GM23338 (cell line): Measurements from ENCODE around the gene MAPT. TPM values are rescaled to one million over a fixed set of nuclear protein-coding genes. Genes with fewer than 3 reads are reported as not detected.

Experiments
- ATAC-seq: fragments of 200-7000 bp; cut with Tn5 transposase; 3 replicates; pipeline ENCODE4 v1.9.1; 2020
- DNase-seq: peaks from one replicate; pipeline ENCODE4 v3.0.0-alpha.2; 2015; ENCODE audit warnings: low spot score
- H2AFZ ChIP-seq: fragments of 200-600 bp; sonication (generic); 2 replicates; pipeline ENCODE4 v1.8.0; 2016; ENCODE audit warnings: antibody characterized with exemption, mild to moderate bottlenecking, moderate library complexity
- H3F3A ChIP-seq: fragments of 200-600 bp; sonication (generic); replicated peaks from 2 replicates; pipeline ENCODE4 v1.8.0; 2017; ENCODE audit warnings: antibody characterized with exemption, mixed run types, low read depth
- H3K27ac ChIP-seq: fragments of 200-600 bp; sonication (generic); 2 replicates; pipeline ENCODE4 v1.6.1; 2016; ENCODE audit warnings: low read depth
- H3K27me3 ChIP-seq: fragments of 200-600 bp; sonication (generic); 2 replicates; pipeline ENCODE4 v1.8.0; 2016; ENCODE audit warnings: mild to moderate bottlenecking, mixed run types, moderate library complexity; ENCODE audit not compliant: insufficient read depth
- H3K36me3 ChIP-seq: fragments of 200-600 bp; sonication (generic); 2 replicates; pipeline ENCODE4 v1.8.0; 2016; ENCODE audit warnings: mild to moderate bottlenecking; ENCODE audit not compliant: insufficient read depth
- H3K4me1 ChIP-seq: fragments of 200-600 bp; sonication (generic); 2 replicates; pipeline ENCODE4 v1.8.0; 2016; ENCODE audit warnings: mild to moderate bottlenecking, moderate library complexity; ENCODE audit not compliant: insufficient read depth
- H3K4me2 ChIP-seq: fragments of 200-600 bp; sonication (generic); 2 replicates; pipeline ENCODE4 v1.7.1; 2017; ENCODE audit warnings: mixed run types
- H3K4me3 ChIP-seq: fragments of 200-600 bp; sonication (generic); 2 replicates; pipeline ENCODE4 v1.6.1; 2016; ENCODE audit warnings: mixed run types
- H3K79me2 ChIP-seq: fragments of 200-600 bp; sonication (generic); replicated peaks from 2 replicates; pipeline ENCODE4 v1.8.0; 2017; ENCODE audit warnings: mild to moderate bottlenecking; ENCODE audit not compliant: insufficient read depth
- H3K9me2 ChIP-seq: fragments of 200-600 bp; sonication (generic); 2 replicates; pipeline ENCODE4 v1.8.0; 2017; ENCODE audit not compliant: insufficient read depth
- H4K20me1 ChIP-seq: fragments of 200-600 bp; sonication (generic); replicated peaks from 2 replicates; pipeline ENCODE4 v1.8.0; 2017; ENCODE audit warnings: mild to moderate bottlenecking; ENCODE audit not compliant: insufficient read depth
- H3K27ac Mint-ChIP-seq: 2 replicates; pipeline ENCODE4 v1.8.0; 2020; ENCODE audit warnings: inconsistent platforms, mild to moderate bottlenecking, moderate library complexity, mixed read lengths
- H3K27me3 Mint-ChIP-seq: 3 replicates; pipeline ENCODE4 v1.8.0; 2022; ENCODE audit warnings: low read depth, mild to moderate bottlenecking, moderate library complexity, mixed read lengths, inconsistent platforms; ENCODE audit not compliant: insufficient read depth, poor library complexity
- H3K36me3 Mint-ChIP-seq: 3 replicates; pipeline ENCODE4 v1.8.0; 2021; ENCODE audit warnings: low read depth, mild to moderate bottlenecking, inconsistent platforms, moderate library complexity, mixed read lengths
- H3K4me1 Mint-ChIP-seq: 3 replicates; pipeline ENCODE4 v1.8.0; 2020; ENCODE audit warnings: mild to moderate bottlenecking, inconsistent platforms, mixed read lengths
- H3K4me3 Mint-ChIP-seq: 3 replicates; pipeline ENCODE4 v1.8.0; 2021; ENCODE audit warnings: moderate library complexity, mild to moderate bottlenecking, inconsistent platforms, mixed read lengths
- H3K9me3 Mint-ChIP-seq: 3 replicates; pipeline ENCODE4 v1.8.0; 2020; ENCODE audit warnings: moderate library complexity, mild to moderate bottlenecking, inconsistent platforms, mixed read lengths
- CREB1 ChIP-seq: fragments of 250-450 bp; sonication (Bioruptor Pico); IDR thresholded peaks from 2 replicates; pipeline ENCODE4 v1.5.0; 2020; ENCODE audit warnings: low read depth, mild to moderate bottlenecking, moderate library complexity
- CTCF ChIP-seq, 2 experiments: fragments of 200-600 bp in 1 of 2; sonication (generic) in 1 of 2; conservative IDR thresholded peaks; 2 replicates each; pipeline versions ENCODE4 v1.5.1 to v1.6.1; 2016 to 2017; ENCODE audit warnings: antibody characterized with exemption in 2 of 2, low read depth in 2 of 2, mild to moderate bottlenecking in 2 of 2, moderate library complexity in 1 of 2
- ETS1 ChIP-seq: IDR thresholded peaks from 2 replicates; pipeline ENCODE4 v1.6.1; 2016; ENCODE audit warnings: antibody characterized with exemption
- EZH2 ChIP-seq: fragments of 200-600 bp; sonication (generic); IDR thresholded peaks from one replicate; pipeline ENCODE4 v1.8.0; 2017; ENCODE audit warnings: antibody characterized with exemption, mild to moderate bottlenecking, low read depth; ENCODE audit not compliant: unreplicated experiment
- EZH2phosphoT487 ChIP-seq: fragments of 200-600 bp; sonication (generic); IDR thresholded peaks from one replicate; pipeline ENCODE4 v1.8.1; 2018; ENCODE audit warnings: antibody characterized with exemption; ENCODE audit not compliant: unreplicated experiment
- JUNB ChIP-seq: IDR thresholded peaks from one replicate; pipeline ENCODE4 v1.6.1; 2016; ENCODE audit warnings: antibody characterized with exemption; ENCODE audit not compliant: unreplicated experiment
- NANOG ChIP-seq: IDR thresholded peaks from 2 replicates; pipeline ENCODE4 v1.6.1; 2016; ENCODE audit warnings: antibody characterized with exemption, borderline replicate concordance
- POLR2AphosphoS5 ChIP-seq: IDR thresholded peaks from 2 replicates; pipeline ENCODE4 v1.6.1; 2016; ENCODE audit warnings: antibody characterized with exemption, low read depth
- REST ChIP-seq: IDR thresholded peaks from one replicate; pipeline ENCODE4 v1.6.1; 2018; ENCODE audit warnings: antibody characterized with exemption; ENCODE audit not compliant: unreplicated experiment
- STAT1 ChIP-seq: IDR thresholded peaks from one replicate; pipeline ENCODE4 v1.6.1; 2016; ENCODE audit warnings: antibody characterized with exemption; ENCODE audit not compliant: unreplicated experiment
- ZNF114 ChIP-seq: fragments of 250-450 bp; sonication (Bioruptor Pico); IDR thresholded peaks from 2 replicates; pipeline ENCODE4 v1.5.0; 2020; ENCODE audit warnings: mild to moderate bottlenecking, moderate library complexity
- ZNF331 ChIP-seq: fragments of 250-450 bp; sonication (Bioruptor Pico); IDR thresholded peaks from 2 replicates; pipeline ENCODE4 v1.5.0; 2020; ENCODE audit warnings: low read depth, mild to moderate bottlenecking, moderate library complexity
- ZNF462 ChIP-seq: fragments of 250-450 bp; sonication (Bioruptor Pico); IDR thresholded peaks from 2 replicates; pipeline ENCODE4 v1.5.0; 2020; ENCODE audit warnings: mild to moderate bottlenecking, moderate library complexity
- polyA plus RNA-seq: library from polyadenylated mRNA; unstranded; fragments of >200 nt; fragmentation: Nextera tagmentation; extraction: Ambion mirVana; gene quantifications from 2 replicates; pipeline ENCODE4 v1.2.1, GENCODE V29; 2016
- total RNA-seq: library from RNA; depleted of rRNA; stranded (reverse); fragments of >200 nt; shearing (Covaris generic); gene quantifications from 2 replicates; pipeline ENCODE4 v1.2.3, GENCODE V29; 2014

MAPT gene
- total and polyA plus RNA-seq, 2 experiments from 2014 or later = 1.1 to 2.1 TPM

GRCh38 chr17:45851873-45852272 lies 42.5 kb upstream of the MAPT start:
- TF ChIP-seq CREB1 (CRISPR knock-in tag) (no peak), EZH2phosphoT487 (no peak), STAT1 (no peak), POLR2AphosphoS5 (no peak), REST (no peak), ZNF331 (CRISPR knock-in tag) (no peak), NANOG (no peak), ETS1 (no peak), ZNF462 (CRISPR knock-in tag) (no peak), ZNF114 (no peak), CTCF (conservative IDR thresholded peaks at IDR 0.05; ENCODE audit: low read depth in 2 of 2) (no peak), JUNB (no peak), EZH2 (no peak)
- no peaks in the 10 kb centered on the region for H4K20me1 ChIP-seq
- Mint-ChIP-seq H3K4me3 (no peak overlapping the region), H3K36me3 (no peaks in the 10 kb centered on the region), H3K9me3 (0 out of 3 replicates have a peak, but pooled peaks cover 5% of the 10 kb centered on the region), H3K27ac (no peak overlapping the region), H3K27me3 (peaks cover 16% of the 10 kb centered on the region), H3K4me1 (no peaks in the 10 kb centered on the region)
- no peaks in the 10 kb centered on the region for H3K79me2 ChIP-seq
- H3K27ac ChIP-seq = no peak overlapping the region
- no peaks in the 10 kb centered on the region for H3K27me3 ChIP-seq
- H3K36me3 ChIP-seq = no peaks in the 10 kb centered on the region
- no peaks in the 10 kb centered on the region for H3K9me2 ChIP-seq
- H2AFZ ChIP-seq = no peak overlapping the region
- H3K4me2 ChIP-seq = no peak overlapping the region
- DNase-seq = no peak
- H3K4me3 ChIP-seq = no peak overlapping the region
- no peaks in the 10 kb centered on the region for H3K4me1 ChIP-seq
- no peaks in the 10 kb centered on the region for H3F3A ChIP-seq
- no peak for ATAC-seq
